Myocyte (in vitro differentiated cells): ENCODE data around the gene CTDNEP1. TPM values are rescaled to one million over a fixed set of nuclear protein-coding genes. Genes with fewer than 3 reads are reported as not detected.
A peak's percentile ranks its signal among the peaks of the same experiment; 100 is the strongest.

Source experiments
- DNase-seq: peaks from one replicate; pipeline ENCODE4 v3.0.0-alpha.2; 2012; ENCODE audit warnings: low read depth
- polyA plus RNA-seq: library from polyadenylated mRNA; unstranded; fragments of >200 nt; gene quantifications from one replicate; pipeline ENCODE4 v1.2.1, GENCODE V29; 2012; ENCODE audit warnings: missing spikeins
- total RNA-seq: library from RNA; depleted of rRNA; stranded (reverse); fragments of >200 nt; gene quantifications from 2 replicates; pipeline ENCODE4 v1.2.3, GENCODE V29; 2014

Gene CTDNEP1
- total RNA-seq, result 69.1 and 88.9 TPM in 2 replicates
- 144 TPM for polyA plus RNA-seq

- peak; percentile 100 for DNase-seq
These were observed at the start of gene CTDNEP1 for GRCh38 chr17:7251661-7252175. Gene CTDNEP1 (minus strand): TSS chr17:7251734. CDS start chr17:7251296, 438 bp downstream.

- peak; percentile 92 for DNase-seq
These were observed 44.8 kb upstream of the CTDNEP1 start for GRCh38 chr17:7296189-7296861.

DNA sequence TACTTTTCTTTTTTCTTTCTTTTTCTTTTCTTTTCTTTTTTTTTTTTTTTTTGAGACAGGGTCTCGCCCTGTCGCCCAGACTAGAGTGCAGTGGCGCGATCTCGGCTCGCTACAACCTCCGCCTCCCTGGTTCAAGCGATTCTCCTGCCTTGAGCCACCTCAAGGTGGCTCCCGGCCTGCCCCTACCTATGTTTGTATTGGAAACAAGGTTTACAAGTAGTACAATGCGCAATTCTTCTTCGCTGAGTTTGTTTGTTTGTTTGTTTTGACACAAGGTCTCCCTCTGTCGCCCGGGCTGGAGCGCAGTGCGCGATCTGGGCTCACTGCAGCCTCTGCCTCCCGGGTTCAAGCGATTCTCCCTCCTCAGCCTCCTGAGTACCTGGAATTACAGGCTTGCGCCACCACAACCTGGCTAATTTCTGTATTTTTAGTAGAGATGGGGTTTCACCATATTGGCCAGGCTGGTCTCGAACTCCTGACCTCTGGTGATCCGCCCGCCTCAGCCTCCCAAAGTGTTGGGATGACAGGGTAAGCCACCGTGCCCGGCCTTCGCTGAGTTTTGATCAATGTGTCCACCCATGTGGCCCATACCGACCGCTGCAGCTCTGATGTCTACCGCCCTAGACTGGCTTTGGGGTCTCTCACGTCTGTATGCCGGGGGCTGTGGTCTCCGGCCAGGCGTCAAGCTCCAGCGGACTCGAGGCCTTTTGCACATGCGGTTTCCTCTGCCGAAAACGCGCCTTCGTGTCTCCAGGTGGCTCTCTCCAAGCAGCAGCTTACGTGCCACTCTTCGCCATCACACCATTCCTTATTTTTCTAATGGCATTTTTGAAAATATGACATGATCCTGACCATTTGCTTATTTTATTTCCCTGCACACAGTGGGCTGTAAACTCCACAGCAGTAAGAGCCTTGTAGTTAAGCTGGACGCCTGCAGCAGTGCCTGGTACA lies 44.0 kb upstream of the CTDNEP1 start:
- no peak for DNase-seq

DNA sequence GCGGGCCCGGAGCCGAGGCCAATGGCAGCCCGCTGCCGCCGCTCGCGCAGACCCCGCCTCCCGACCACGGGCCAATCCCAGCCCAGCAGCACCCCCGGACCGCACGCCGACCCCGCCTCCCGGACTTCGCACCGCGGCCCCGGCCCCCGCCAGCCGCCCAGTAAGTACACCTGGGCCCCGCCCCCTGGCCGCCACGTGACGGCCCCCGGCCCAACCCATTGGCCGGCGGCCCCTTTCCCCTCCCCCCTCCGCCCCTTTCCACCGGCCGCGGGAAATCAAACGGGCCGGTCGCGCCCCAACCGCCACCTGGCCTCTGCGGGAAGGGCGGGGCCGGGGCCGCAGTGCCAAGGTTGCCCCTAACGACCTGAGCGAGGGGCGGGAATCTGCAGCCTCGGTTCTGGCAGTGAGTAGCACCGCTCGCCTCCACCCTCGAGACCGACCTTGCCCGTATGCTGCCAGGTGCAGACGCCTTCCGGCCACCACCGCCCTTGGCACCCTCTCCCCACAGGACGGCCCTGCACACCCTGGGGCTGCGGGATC lies 43.1 kb upstream of the CTDNEP1 start, which contains the start of gene YBX2:
YBX2 (minus strand) TSS at position 26 of the 540 bp plus-strand sequence. CDS start 139 bp downstream, outside the sequence.
- peak; percentile 56 for DNase-seq

- peak; percentile 31 for DNase-seq
These were observed 42.5 kb upstream of the CTDNEP1 start for GRCh38 chr17:7293816-7294613.

- peak; percentile 88 for DNase-seq
These were observed 41.6 kb upstream of the CTDNEP1 start for GRCh38 chr17:7293159-7293558.

GRCh38 chr17:7292729-7293128 lies 41.2 kb upstream of the CTDNEP1 start:
- DNase-seq, result peak; percentile 75

DNA sequence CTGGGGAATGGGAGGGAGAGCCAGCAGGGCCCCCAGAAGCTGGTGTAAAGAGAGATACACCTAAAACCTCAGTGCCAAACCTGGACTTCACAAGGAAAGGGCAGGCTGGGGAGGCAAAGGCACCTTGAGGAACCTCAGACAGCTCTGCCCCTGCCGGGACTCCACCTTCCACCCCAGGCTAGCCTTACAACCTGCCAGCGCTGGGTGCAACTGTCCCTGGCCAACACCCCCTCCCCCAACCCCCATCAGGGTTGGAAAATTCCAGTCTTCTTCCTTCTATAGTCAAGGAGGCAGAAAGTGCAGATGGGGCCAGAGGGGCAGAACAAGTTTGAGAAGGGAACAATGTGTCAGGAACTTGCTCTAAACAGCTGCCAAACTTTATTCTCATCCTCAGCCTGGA lies 40.7 kb upstream of the CTDNEP1 start:
- no peak for DNase-seq

- DNase-seq, result no peak
These were observed 39.2 kb upstream of the CTDNEP1 start for GRCh38 chr17:7290685-7291084.

DNA sequence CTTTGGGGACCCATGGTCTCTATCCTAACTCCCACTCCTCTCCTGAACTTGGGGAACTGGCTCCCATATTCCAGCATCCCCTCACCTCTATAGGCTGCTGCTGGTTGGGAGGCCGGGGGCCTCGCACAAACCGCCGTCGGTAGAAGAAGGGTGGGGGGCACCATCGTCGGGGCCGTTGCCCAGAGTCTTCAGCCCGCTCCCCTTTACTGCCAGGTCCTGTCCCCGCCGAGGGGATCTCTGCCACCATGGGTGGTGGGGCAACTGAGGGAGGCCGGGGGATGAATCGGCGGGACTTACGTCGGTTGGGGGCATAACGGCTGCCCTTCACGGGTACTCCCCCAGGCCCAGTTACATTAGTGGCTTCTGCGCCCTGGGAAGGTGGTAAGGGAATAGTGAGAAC lies 38.6 kb upstream of the CTDNEP1 start:
- DNase-seq, result no peak

DNA sequence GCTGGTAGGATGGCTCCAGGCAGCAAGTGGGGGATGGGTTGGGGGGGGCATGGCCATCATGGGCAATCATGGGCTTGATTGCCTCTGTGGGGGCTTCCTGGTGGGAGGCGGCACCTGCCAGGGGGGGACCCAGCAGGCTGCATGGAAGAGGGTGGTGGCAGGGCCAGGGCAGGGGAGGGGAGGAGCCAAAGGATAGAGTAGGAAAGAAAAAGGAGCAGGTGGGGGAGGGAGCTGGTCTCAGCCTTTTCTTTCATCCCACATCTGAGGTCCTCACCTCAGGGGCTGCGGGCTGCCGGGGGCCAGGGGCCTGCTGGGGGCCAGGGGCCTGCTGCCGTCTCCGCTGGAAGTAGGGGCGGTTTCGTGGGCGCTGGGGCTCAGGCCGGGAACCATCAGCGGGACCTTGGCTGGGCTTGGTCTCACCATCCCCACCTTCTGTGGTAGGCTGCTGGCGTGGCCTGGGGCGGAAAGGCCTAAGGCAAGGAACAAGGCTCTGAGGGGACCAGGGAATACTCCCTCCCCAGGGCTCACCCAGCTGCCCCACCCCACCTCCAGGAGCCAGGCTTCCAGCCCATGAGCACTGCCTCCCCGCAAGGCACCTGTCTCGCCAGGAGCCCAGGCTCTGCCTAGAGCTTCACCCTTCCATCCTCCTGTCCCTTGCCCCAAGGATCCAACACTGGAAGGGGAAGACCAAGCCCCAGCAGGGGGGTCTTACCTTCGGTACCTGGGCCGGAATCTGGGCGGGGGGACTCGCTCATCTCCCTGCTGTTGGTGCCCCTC lies 37.9 kb upstream of the CTDNEP1 start:
- no peak for DNase-seq

DNA sequence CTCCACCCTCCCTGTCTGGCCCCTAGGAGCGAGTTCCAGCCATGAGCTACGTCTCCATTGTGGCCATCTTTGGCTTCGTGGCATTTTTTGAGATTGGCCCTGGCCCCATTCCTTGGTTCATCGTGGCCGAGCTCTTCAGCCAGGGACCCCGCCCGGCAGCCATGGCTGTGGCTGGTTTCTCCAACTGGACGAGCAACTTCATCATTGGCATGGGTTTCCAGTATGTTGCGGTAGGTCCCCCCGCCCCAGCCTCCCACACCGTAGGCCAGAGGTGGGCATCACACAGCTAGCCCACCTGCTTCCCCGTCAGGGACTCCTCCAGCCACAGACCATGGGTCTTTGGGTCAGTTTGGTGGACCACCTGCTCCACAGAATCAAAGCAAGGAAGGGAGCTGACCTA lies 34.1 kb upstream of the CTDNEP1 start:
- no peak for DNase-seq

GRCh38 chr17:7284911-7285310 lies 33.4 kb upstream of the CTDNEP1 start:
- no peak for DNase-seq

GRCh38 chr17:7283471-7284216 lies 32.1 kb upstream of the CTDNEP1 start:
- no peak for DNase-seq

GRCh38 chr17:7282752-7283321 lies 31.3 kb upstream of the CTDNEP1 start:
- DNase-seq, result no peak

GRCh38 chr17:7281953-7282751 lies 30.6 kb upstream of the CTDNEP1 start:
- DNase-seq, result peak; percentile 24

DNA sequence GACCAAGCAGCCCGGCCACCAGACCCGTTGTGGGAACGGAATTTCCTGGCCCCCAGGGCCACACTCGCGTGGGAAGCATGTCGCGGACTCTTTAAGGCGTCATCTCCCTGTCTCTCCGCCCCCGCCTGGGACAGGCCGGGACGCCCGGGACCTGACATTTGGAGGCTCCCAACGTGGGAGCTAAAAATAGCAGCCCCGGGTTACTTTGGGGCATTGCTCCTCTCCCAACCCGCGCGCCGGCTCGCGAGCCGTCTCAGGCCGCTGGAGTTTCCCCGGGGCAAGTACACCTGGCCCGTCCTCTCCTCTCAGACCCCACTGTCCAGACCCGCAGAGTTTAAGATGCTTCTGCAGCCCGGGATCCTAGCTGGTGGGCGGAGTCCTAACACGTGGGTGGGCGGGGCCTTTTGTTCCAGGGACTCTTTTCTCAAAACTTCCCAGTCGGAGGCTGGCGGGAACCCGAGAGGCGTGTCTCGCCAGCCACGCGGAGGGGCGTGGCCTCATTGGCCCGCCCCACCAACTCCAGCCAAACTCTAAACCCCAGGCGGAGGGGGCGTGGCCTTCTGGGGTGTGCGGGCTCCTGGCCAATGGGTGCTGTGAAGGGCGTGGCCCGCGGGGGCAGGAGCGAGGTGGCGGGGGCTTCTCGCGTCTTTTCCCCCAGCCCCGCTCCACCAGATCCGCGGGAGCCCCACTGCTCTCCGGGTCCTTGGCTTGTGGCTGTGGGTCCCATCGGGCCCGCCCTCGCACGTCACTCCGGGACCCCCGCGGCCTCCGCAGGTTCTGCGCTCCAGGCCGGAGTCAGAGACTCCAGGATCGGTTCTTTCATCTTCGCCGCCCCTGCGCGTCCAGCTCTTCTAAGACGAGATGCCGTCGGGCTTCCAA lies 29.8 kb upstream of the CTDNEP1 start, which contains the start of gene SLC2A4:
SLC2A4 (plus strand) TSS at position 645 of the 879 bp plus-strand sequence; CDS start at position 862, 217 bp downstream.
- peak; percentile 96 for DNase-seq
